ENCODE data around the gene OR10A2.

- TF ChIP-seq, protein P1, sequence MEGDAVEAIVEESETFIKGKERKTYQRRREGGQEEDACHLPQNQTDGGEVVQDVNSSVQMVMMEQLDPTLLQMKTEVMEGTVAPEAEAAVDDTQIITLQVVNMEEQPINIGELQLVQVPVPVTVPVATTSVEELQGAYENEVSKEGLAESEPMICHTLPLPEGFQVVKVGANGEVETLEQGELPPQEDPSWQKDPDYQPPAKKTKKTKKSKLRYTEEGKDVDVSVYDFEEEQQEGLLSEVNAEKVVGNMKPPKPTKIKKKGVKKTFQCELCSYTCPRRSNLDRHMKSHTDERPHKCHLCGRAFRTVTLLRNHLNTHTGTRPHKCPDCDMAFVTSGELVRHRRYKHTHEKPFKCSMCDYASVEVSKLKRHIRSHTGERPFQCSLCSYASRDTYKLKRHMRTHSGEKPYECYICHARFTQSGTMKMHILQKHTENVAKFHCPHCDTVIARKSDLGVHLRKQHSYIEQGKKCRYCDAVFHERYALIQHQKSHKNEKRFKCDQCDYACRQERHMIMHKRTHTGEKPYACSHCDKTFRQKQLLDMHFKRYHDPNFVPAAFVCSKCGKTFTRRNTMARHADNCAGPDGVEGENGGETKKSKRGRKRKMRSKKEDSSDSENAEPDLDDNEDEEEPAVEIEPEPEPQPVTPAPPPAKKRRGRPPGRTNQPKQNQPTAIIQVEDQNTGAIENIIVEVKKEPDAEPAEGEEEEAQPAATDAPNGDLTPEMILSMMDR (IDR thresholded peaks at IDR 0.05): no peak
- no peak for TF ChIP-seq POLR2A (IDR thresholded peaks at IDR 0.05)
- no peak for TF ChIP-seq EP300 (IDR thresholded peaks at IDR 0.05)
- no peak for TF ChIP-seq POLR2AphosphoS5 (IDR thresholded peaks at IDR 0.05)
Measured at GRCh38 chr11:6841694-6842093, 21.2 kb upstream of the OR10A2 start.
